NB4 (cell line): ENCODE data around the gene RUSC1.

Experiments
- DNase-seq: peaks from one replicate; pipeline ENCODE4 v3.0.0; 2010; ENCODE audit warnings: low read depth
- H3K4me3 ChIP-seq: one replicate; pipeline ENCODE4 v1.5.1; 2011; ENCODE audit warnings: mild to moderate bottlenecking, low read depth, low read length, moderate library complexity
- CTCF ChIP-seq: IDR thresholded peaks from one replicate; pipeline ENCODE4 v1.5.1; 2012; ENCODE audit warnings: low read depth, low read length
- MAX ChIP-seq: IDR thresholded peaks from 2 replicates; pipeline ENCODE4 v1.6.1; 2011; ENCODE audit warnings: low read depth, low read length
- MYC ChIP-seq: IDR thresholded peaks from 2 replicates; pipeline ENCODE4 v1.6.1; 2011; ENCODE audit warnings: low read depth, low read length
- POLR2A ChIP-seq: IDR thresholded peaks from 2 replicates; pipeline ENCODE4 v1.6.1; 2011; ENCODE audit warnings: mild to moderate bottlenecking; ENCODE audit not compliant: insufficient read length; ENCODE audit errors: extremely low read depth

Gene RUSC1

GRCh38 chr1:155295183-155295941 is 25.3 kb upstream of the RUSC1 start:
- H3K4me3 ChIP-seq = no peak overlapping the region
- no peak for DNase-seq
- TF ChIP-seq CTCF = no peak
- no peak for TF ChIP-seq POLR2A
- no peak for TF ChIP-seq MAX
- no peak for TF ChIP-seq MYC

GRCh38 chr1:155295942-155296267 is 24.8 kb upstream of the RUSC1 start:
- H3K4me3 ChIP-seq = no peak overlapping the region
- no peak for DNase-seq
- TF ChIP-seq CTCF (no peak), POLR2A (no peak), MYC (no peak), MAX (no peak)

GRCh38 chr1:155296661-155297060 is 24.0 kb upstream of the RUSC1 start:
- DNase-seq = no peak
- no peak overlapping the region for H3K4me3 ChIP-seq
- no peak for TF ChIP-seq MAX
- no peak for TF ChIP-seq MYC
- no peak for TF ChIP-seq POLR2A
- no peak for TF ChIP-seq CTCF

- TF ChIP-seq MYC (no peak), POLR2A (no peak), CTCF (no peak), MAX (no peak)
- DNase-seq = no peak
- H3K4me3 ChIP-seq = no peak overlapping the region
Observed at GRCh38 chr1:155297384-155297783, 23.3 kb upstream of the RUSC1 start.

- no peak for TF ChIP-seq MYC
- DNase-seq = no peak
- no peak overlapping the region for H3K4me3 ChIP-seq
Observed at GRCh38 chr1:155300024-155300423, 20.7 kb upstream of the RUSC1 start.

GRCh38 chr1:155300553-155301329 is 20.0 kb upstream of the RUSC1 start:
- no peak overlapping the region for H3K4me3 ChIP-seq
- TF ChIP-seq CTCF (no peak), MAX (no peak), POLR2A (no peak), MYC (no peak)
- no peak for DNase-seq
